GM12865 (cell line): Measurements from ENCODE around the gene ARRB1.
A peak's percentile ranks its signal among the peaks of the same experiment; 100 is the strongest.
"Not testable (repeated sequence)": the region's sequence is repeated elsewhere in the genome, so short reads cannot be mapped to it uniquely, and the experiment has no call there.

Source experiments
- DNase-seq: peaks from one replicate; pipeline ENCODE4 v3.0.0; 2010; ENCODE audit warnings: low read depth
- H3K4me3 ChIP-seq: 2 replicates; pipeline ENCODE4 v1.5.1; 2011; ENCODE audit warnings: mild to moderate bottlenecking, low read depth, low read length, control low read depth
- CTCF ChIP-seq: IDR thresholded peaks from 2 replicates; pipeline ENCODE4 v1.5.1; 2011; ENCODE audit warnings: low read length, control low read depth, low read depth, inconsistent platforms; ENCODE audit not compliant: insufficient read depth; ENCODE audit errors: missing control alignments

The ARRB1 gene

GRCh38 chr11:75279273-75279672 lies 72.2 kb downstream of the ARRB1 start:
- no peak overlapping the region for H3K4me3 ChIP-seq
- no peak for DNase-seq
- TF ChIP-seq CTCF: no peak

GRCh38 chr11:75277991-75278790 lies 73.3 kb downstream of the ARRB1 start:
- no peak for TF ChIP-seq CTCF
- DNase-seq: no peak
- no peak overlapping the region for H3K4me3 ChIP-seq

DNA sequence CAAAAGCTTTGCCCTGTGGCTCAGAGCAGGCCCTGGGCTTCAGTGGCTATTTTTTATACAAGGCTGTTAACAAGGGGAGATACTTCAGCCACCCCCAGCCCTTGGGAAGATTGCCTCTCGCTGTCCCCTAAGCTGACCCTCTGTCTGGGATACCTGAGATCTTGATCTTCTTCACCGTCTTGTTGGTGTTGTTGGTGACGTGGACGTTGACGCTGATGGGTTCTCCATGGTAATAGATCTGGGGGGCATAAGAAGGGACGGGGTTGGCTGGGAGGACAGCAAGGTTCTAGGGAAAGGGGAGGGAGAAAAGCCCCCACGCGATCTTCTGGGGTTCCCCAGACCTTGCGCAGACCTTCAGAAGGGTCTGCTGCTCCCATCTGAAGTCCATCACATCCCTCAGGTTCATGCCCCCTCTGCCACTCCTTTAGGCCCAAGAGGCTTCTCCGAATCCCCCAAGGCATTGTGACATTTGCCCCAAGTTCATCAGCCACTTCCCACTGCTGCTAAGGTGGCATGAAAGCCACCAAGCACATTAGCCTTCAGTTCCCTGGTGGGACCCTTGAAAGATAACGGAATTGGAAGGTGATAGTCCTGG lies 74.2 kb downstream of the ARRB1 start:
- H3K4me3 ChIP-seq: no peak overlapping the region
- DNase-seq: no peak
- no peak for TF ChIP-seq CTCF

GRCh38 chr11:75276686-75277085 lies 74.8 kb downstream of the ARRB1 start:
- DNase-seq: no peak
- H3K4me3 ChIP-seq: no peak overlapping the region
- TF ChIP-seq CTCF: no peak

GRCh38 chr11:75276186-75276585 lies 75.3 kb downstream of the ARRB1 start:
- DNase-seq: no peak

DNA sequence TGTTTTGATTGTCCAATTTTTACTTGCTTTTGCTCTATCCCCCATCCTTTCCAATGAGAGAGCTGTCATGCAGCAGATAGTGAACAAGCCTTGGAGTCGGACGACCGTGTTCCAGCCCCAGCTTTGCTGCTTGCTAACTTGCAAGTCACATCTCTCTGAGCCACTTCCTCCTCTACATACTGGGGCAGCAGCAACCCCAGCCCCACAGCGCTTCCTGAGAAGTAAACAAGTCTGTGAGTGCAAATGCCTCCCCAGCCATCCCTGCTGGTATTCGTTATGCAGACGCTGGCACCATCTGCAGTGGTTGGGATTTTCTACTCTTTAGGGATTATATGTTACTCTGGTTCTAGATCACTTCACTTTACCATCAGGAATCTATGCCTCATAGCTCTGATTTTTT lies 75.9 kb downstream of the ARRB1 start:
- H3K4me3 ChIP-seq: no peak overlapping the region
- peak; percentile 68 for DNase-seq
- TF ChIP-seq CTCF: no peak

More at GRCh38 chr11:75276186-75276585, 75.3 kb downstream of the ARRB1 start:
- no peak for TF ChIP-seq CTCF
- no peak overlapping the region for H3K4me3 ChIP-seq

DNA sequence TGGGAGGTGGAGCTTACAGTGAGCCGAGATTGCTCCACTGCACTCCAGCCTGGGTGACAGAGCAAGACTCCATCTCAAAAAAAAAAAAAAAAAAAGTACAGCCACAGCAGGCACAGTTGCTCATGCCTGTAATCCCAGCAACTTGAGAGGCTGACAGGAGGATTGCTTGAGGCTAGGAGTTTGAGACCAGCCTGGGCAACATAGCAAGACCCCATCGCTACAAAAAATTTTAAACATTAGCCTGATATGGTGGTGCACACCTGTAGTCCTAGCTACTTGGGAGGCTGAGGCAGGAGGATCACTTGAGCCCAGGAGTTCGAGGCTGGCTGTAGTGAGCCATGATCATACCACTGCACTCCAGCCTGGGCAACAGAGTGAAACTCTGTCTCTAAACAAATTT lies 76.7 kb downstream of the ARRB1 start:
- H3K4me3 ChIP-seq, DNase-seq: not testable (repeated sequence)
